ENCODE measurements around the gene SLC9A1. TPM values are rescaled to one million over a fixed set of nuclear protein-coding genes. Genes with fewer than 3 reads are reported as not detected.
A peak's percentile ranks its signal among the peaks of the same experiment; 100 is the strongest.
"Not testable (repeated sequence)": the region's sequence is repeated elsewhere in the genome, so short reads cannot be mapped to it uniquely, and the experiment has no call there.

The SLC9A1 gene
- total RNA-seq, 1 experiment from 2014 or later = 16.6 TPM

DNA sequence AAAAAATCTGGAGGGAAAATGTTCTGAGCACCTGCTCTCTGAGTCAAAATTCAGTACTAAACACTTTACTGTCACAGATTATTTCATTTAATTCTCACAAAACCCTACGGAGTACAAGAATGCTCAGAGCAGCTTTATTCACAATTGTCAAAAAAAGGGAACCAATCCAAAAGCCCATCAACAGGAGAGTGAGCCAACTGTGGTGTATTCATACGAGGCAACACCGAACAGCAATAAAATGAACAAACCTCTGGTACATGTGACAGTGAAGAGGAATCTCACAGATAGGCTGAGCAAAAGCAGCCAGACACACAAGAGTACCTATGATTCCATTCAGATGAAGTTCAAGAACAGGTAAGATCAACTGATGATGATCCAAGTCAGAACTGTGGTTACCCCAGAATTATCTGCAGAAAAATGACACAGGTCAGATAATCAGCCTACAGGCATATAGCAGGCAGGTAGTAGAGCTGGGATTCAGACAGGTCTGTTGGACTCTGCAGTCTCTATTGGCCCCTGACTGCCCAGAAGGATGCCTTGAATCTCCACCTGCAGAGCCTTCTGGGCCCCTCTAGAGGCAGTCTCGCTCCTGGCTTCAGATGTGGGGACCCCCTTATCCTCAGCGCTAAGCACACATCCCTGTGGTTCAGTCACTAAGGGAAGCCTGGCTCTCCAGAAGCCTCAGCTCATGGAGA, 19.2 kb downstream of the SLC9A1 start:
- DNase-seq (ENCODE audit: extremely low read depth, low read depth) = no peak

DNA sequence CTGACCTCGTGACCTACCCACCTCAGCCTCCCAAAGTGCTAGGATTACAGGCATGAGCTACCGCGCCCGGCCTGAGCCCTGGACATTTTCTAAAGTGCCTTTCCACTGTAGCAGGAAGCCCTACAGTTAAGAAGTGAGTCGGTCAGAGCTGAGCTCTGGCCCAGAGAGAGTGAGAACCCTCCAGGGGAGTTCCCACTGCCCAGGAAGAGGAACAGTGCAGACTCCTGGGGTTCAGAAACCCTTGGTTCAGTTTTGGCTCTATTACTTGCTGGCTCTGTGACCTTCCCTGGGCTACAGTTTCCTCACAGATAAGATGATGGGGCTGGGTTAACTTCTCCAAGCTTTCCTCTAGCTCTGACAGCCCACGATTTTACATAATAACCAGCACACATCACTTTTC, 20.9 kb downstream of the SLC9A1 start:
- no peak for DNase-seq (ENCODE audit: extremely low read depth, low read depth)

- no peak for DNase-seq (ENCODE audit: extremely low read depth, low read depth)
These were observed 21.8 kb downstream of the SLC9A1 start for GRCh38 chr1:27133158-27133557.

DNA sequence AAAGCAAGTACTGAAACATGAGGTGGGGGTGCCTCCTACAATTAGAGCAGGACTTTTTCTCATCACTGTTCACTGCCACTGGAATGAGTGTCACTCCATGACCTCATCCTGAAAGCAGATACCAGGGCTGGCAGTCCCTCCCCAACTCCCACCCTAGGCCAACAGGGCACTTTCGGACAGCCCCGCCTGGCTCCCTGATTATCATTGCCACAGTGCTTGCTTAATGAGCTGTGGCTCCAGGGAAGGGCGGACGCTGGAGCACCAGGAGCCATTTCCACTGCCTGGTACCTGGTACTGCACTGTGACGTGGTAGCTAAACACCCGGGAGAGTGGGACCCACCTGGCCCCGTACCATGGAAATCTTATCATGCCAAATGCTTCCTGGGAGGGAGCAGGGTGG, 22.3 kb downstream of the SLC9A1 start:
- no peak for DNase-seq (ENCODE audit: extremely low read depth, low read depth)

GRCh38 chr1:27132147-27132546, 22.8 kb downstream of the SLC9A1 start:
- no peak for DNase-seq (ENCODE audit: extremely low read depth, low read depth)

- DNase-seq (ENCODE audit: extremely low read depth, low read depth) = no peak
These were observed 24.1 kb downstream of the SLC9A1 start for GRCh38 chr1:27130798-27131197.

DNA sequence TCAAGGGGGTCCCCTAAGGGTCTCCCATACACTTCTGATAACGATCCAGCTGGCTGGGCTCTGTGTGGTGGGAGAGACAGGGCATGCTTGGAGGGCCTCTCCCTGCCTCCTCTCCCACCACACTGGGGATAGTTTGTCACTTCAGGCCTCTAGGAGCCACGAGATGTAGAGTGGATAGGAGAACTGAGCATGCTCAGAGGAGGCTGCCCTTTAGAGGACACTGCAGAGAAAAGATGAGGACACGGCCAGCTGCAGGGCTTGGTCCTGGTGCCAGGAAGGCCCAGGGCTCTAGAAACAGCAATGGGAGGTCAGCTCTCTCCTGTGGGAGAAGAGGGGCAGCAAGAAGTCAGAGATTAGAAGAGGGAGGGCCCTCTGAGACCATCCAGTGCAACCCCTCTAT, 25.7 kb downstream of the SLC9A1 start:
- no peak for DNase-seq (ENCODE audit: extremely low read depth, low read depth)

GRCh38 chr1:27127419-27127818, 27.5 kb downstream of the SLC9A1 start:
- no peak for DNase-seq (ENCODE audit: extremely low read depth, low read depth)

DNA sequence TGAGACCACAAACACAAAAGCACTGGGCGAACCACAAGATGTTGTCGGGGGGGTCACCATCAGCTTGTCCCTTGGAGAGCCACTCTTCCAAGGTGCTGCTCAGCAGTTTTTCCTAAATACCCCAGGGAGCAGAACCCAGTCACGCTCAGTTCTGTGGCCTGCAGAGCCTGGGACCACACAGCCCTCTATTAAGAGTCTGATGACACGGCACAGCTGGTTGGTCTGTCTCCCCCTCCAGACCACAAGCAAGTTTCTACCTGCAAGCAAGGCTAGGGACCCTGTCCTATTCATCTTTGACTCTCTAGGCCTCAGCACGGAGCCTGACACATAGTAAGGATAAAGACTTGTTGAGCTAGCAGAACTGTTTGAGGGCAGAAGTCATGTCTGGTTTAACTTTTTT, 28.5 kb downstream of the SLC9A1 start:
- DNase-seq (ENCODE audit: extremely low read depth, low read depth) = no peak

GRCh38 chr1:27125125-27125524, 29.8 kb downstream of the SLC9A1 start:
- DNase-seq (ENCODE audit: extremely low read depth, low read depth) = not testable (repeated sequence)

GRCh38 chr1:27124405-27124804, 30.5 kb downstream of the SLC9A1 start:
- DNase-seq (ENCODE audit: extremely low read depth, low read depth) = no peak

- DNase-seq (ENCODE audit: extremely low read depth, low read depth) = peak; percentile 52
These were observed 32.3 kb downstream of the SLC9A1 start for GRCh38 chr1:27122652-27123051.

- no peak for DNase-seq (ENCODE audit: extremely low read depth, low read depth)
These were observed 34.1 kb downstream of the SLC9A1 start for GRCh38 chr1:27120854-27121253.

- no peak for DNase-seq (ENCODE audit: extremely low read depth, low read depth)
These were observed 36.6 kb downstream of the SLC9A1 start for GRCh38 chr1:27118440-27118689.

GRCh38 chr1:27117733-27118439, 37.0 kb downstream of the SLC9A1 start:
- DNase-seq (ENCODE audit: extremely low read depth, low read depth) = no peak

DNA sequence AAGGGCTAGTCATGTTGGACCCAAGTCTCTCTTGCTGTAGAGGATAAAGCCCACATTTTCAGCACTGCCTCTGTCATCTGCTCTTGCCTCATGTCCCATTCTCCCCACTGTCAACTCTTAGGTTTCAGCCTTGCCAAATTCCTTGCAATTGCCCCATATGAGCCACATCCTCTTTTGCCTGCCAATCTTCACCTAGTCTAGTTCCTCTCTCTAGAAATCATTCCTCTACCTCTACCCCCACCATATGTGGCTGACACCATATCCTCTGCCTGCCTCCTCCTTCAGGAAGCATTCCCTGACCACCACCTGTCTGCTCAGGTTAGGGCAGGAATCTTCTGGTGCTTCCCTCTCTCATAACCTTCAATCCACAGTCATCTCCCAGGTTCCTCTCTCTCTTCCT, 38.2 kb downstream of the SLC9A1 start:
- DNase-seq (ENCODE audit: extremely low read depth, low read depth) = no peak

DNA sequence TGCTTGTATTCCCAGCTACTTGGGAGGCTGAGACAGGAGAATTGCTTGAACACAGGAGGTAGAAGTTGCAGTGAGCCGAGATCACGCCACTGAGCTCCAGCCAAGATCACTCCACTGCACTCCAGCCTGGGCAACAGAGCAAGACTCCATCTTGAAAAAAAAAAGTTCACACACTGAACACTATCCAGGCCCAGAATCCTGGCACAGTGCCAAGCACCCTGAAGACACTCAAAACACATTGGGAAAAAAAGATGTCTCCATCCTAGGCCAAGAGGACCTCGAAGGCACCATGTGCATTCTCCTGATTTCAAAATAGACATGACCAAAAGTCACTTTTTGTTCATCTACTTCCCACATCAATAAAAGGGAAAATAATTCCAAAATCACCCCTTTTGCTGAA, 38.7 kb downstream of the SLC9A1 start:
- DNase-seq (ENCODE audit: extremely low read depth, low read depth) = no peak

DNA sequence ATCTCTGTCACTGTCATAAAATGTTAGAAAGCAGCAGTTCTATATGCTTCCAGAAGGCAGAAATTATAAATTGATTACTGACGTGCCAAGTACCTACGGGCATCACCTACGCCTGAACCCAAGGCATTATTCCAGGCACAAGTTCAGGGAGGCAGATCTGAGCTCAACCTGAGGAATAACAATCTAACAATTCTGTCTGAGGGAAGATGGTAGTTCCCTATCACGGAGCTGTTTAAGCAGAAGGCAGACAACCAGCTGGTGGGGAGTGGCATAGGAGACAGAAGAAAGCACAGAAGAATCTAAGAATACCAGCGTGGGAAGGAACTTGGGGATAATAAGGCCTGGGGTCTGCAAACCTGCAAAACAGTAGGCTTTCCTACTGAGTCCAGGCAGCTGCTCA, 40.4 kb downstream of the SLC9A1 start:
- no peak for DNase-seq (ENCODE audit: extremely low read depth, low read depth)

DNA sequence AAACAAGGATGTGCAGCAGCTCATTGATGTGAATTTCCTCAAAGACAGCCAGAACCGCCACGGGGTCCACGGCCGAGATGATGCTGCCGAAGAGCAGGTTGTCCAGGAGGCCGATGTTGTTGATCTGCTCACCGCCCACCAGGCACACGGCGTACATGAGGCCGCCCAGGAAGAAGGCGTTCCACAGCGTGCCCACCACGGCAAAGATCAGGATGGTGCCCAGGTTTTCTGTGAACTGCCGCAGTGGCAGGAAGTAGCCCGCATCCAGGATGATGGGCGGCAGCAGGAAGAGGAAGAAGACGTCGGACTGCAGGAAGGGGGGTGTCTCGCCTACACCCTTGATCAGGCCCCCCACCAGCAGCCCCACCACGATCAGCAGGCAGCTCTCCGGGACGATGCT, 41.1 kb downstream of the SLC9A1 start:
- DNase-seq (ENCODE audit: extremely low read depth, low read depth) = no peak

- DNase-seq (ENCODE audit: extremely low read depth, low read depth) = peak; percentile 55
These were observed 43.0 kb downstream of the SLC9A1 start for GRCh38 chr1:27111626-27112573.

GRCh38 chr1:27109103-27109822, 45.7 kb downstream of the SLC9A1 start:
- no peak for DNase-seq (ENCODE audit: extremely low read depth, low read depth)
